HL-60 (cell line): ENCODE measurements around the gene ACP4.

ENCODE experiments used
- CTCF ChIP-seq: IDR thresholded peaks from one replicate; pipeline ENCODE4 v1.5.1; 2011; ENCODE audit warnings: low read length, control low read depth, inconsistent platforms; ENCODE audit not compliant: insufficient read depth
- POLR2AphosphoS5 ChIP-seq: IDR thresholded peaks from 2 replicates; pipeline ENCODE4 v1.6.1; 2012; ENCODE audit warnings: low read depth

DNA sequence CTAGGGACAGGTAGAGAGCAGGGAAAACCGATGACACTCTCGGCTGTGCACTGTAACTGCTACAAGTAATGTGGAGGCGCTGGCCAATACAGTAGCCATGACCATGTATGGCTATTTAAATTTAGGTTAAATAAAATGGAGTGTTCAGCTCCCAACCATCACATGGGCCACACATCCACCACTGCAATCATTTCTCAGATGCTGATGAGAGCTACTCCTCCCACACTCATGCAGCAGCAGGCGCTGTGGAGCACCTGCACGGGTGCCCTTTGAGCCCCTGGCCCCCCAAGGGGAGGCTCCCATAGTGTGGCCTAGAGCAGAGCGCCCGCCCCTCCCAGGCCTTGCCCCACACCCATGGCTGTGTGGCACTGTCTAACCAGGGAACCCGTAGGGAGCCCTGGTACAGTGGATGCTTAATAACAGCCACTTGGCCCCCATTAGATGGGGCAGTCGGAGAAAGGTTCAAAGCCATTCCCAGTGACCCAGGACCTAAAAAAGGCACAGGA, 6.0 kb downstream of the ACP4 start:
- TF ChIP-seq POLR2AphosphoS5 = no peak
- no peak for TF ChIP-seq CTCF
